Measurements from ENCODE around the gene RB1.
A peak's percentile ranks its signal among the peaks of the same experiment; 100 is the strongest.

RB1 gene

GRCh38 chr13:48518083-48518482, 214.5 kb downstream of the RB1 start:
- H3K27ac ChIP-seq: no peak overlapping the region
- no peak for TF ChIP-seq CTCF (conservative IDR thresholded peaks at IDR 0.05)

- no peak overlapping the region for H3K27ac ChIP-seq
- TF ChIP-seq CTCF (conservative IDR thresholded peaks at IDR 0.05): no peak
Observed at GRCh38 chr13:48526286-48526685, 222.7 kb downstream of the RB1 start.

- no peak for TF ChIP-seq CTCF (conservative IDR thresholded peaks at IDR 0.05)
- H3K27ac ChIP-seq: peak overlapping the region; percentile 52
Observed at GRCh38 chr13:48527955-48528354, 224.4 kb downstream of the RB1 start.

- no peak for TF ChIP-seq CTCF (conservative IDR thresholded peaks at IDR 0.05)
- no peak overlapping the region for H3K27ac ChIP-seq
Observed at GRCh38 chr13:48528720-48529119, 225.2 kb downstream of the RB1 start.

GRCh38 chr13:48530833-48531232, 227.3 kb downstream of the RB1 start:
- no peak for TF ChIP-seq CTCF (conservative IDR thresholded peaks at IDR 0.05)
- no peak overlapping the region for H3K27ac ChIP-seq

Data from VCaP (cell line).